Skeletal muscle tissue (tissue), 4 donors: ENCODE results near the gene CD200. TPM values are rescaled to one million over a fixed set of nuclear protein-coding genes. Genes with fewer than 3 reads are reported as not detected.
"Not testable (repeated sequence)": the region's sequence is repeated elsewhere in the genome, so short reads cannot be mapped to it uniquely, and the experiment has no call there.

Source experiments
- H3K27ac ChIP-seq: one replicate; pipeline ENCODE4 v1.7.0; 2013; ENCODE audit warnings: mild to moderate bottlenecking, low read depth, low read length, inconsistent platforms
- H3K27me3 ChIP-seq, 3 donors: one replicate each; pipeline ENCODE4 v1.7.0; 2013; ENCODE audit warnings: low read length in 3 of 3; ENCODE audit not compliant: control insufficient read depth in 3 of 3, insufficient read depth in 3 of 3
- H3K36me3 ChIP-seq, 3 donors: one replicate each; pipeline ENCODE4 v1.7.0; 2013; ENCODE audit warnings: low read length in 3 of 3; ENCODE audit not compliant: control insufficient read depth in 3 of 3, insufficient read depth in 3 of 3
- H3K4me1 ChIP-seq, 3 donors: one replicate each; pipeline ENCODE4 v1.7.0; 2013; ENCODE audit warnings: low read length in 3 of 3, mild to moderate bottlenecking in 3 of 3; ENCODE audit not compliant: control insufficient read depth in 3 of 3, insufficient read depth in 3 of 3
- H3K4me3 ChIP-seq, 3 donors: one replicate each; pipeline ENCODE4 v1.7.0; 2013; ENCODE audit warnings: low read length in 3 of 3
- H3K9ac ChIP-seq, 3 donors: one replicate each; pipeline ENCODE4 v1.7.0; 2013; ENCODE audit warnings: low read length in 3 of 3, mild to moderate bottlenecking in 3 of 3, moderate library complexity in 2 of 3, low read depth in 1 of 3
- H3K9me3 ChIP-seq, 3 donors: one replicate each; pipeline ENCODE4 v1.7.0; 2013; ENCODE audit warnings: low read length in 3 of 3; ENCODE audit not compliant: control insufficient read depth in 3 of 3
- total RNA-seq: library from RNA; depleted of rRNA; stranded (reverse); fragments of >200 nt; gene quantifications from one replicate; pipeline ENCODE4 v1.2.3, GENCODE V29; 2014
- donor health status: Osteomylitis.

The CD200 gene
- total RNA-seq, 1 donor from 2014 or later, result 4.2 TPM

- Histone ChIP-seq H3K27ac (no peak overlapping the region), H3K4me1 (peaks cover 0 to 11% (median 0%) of the 10 kb centered on the region in 3 donors), H3K36me3 (no peaks in the 10 kb centered on the region), H3K9ac (no peak overlapping the region), H3K4me3 (no peak overlapping the region), H3K27me3 (no peaks in the 10 kb centered on the region), H3K9me3 (no peaks in the 10 kb centered on the region)
Measured at GRCh38 chr3:112394003-112394640, 61.2 kb downstream of the CD200 start.

GRCh38 chr3:112395181-112395895, 62.4 kb downstream of the CD200 start:
- no peaks in the 10 kb centered on the region for H3K36me3 ChIP-seq
- H3K9ac ChIP-seq, result no peak overlapping the region
- no peak overlapping the region for H3K4me3 ChIP-seq
- H3K4me1 ChIP-seq, result peaks cover 0 to 11% (median 0%) of the 10 kb centered on the region in 3 donors
- no peaks in the 10 kb centered on the region for H3K9me3 ChIP-seq
- H3K27ac ChIP-seq, result no peak overlapping the region
- no peaks in the 10 kb centered on the region for H3K27me3 ChIP-seq

DNA sequence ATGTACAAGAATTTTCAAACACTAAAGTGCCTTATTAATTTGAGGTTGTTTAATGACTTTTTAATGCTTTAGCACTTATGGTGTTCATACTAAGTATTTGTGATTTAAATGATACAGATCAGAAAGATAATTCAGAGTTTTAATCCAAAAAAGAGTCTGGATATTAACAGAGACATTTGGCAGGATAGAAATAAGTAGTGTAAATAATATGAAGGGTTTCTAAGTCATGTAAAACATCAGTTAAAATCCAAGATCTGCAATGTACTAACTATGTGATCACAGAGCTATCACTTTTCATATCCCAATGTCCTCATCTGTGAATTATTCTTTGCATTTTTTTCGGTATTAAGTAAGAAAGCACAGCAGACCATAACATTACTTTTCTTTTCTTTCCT, 62.9 kb downstream of the CD200 start:
- Histone ChIP-seq H3K9ac (no peak overlapping the region), H3K4me1 (peaks cover 0 to 11% (median 0%) of the 10 kb centered on the region in 3 donors), H3K27me3 (no peaks in the 10 kb centered on the region), H3K36me3 (no peaks in the 10 kb centered on the region), H3K27ac (no peak overlapping the region), H3K4me3 (no peak overlapping the region), H3K9me3 (no peaks in the 10 kb centered on the region)

- Histone ChIP-seq H3K4me3 (no peak overlapping the region), H3K27me3 (no peaks in the 10 kb centered on the region), H3K9me3 (no peaks in the 10 kb centered on the region), H3K9ac (no peak overlapping the region), H3K27ac (no peak overlapping the region), H3K4me1 (peaks cover 0 to 5% (median 0%) of the 10 kb centered on the region in 3 donors), H3K36me3 (no peaks in the 10 kb centered on the region)
Measured at GRCh38 chr3:112397556-112397955, 64.6 kb downstream of the CD200 start.

- H3K27me3 ChIP-seq, result no peaks in the 10 kb centered on the region
- no peaks in the 10 kb centered on the region for H3K9me3 ChIP-seq
- H3K4me3 ChIP-seq, result no peak overlapping the region
- H3K36me3 ChIP-seq, result no peaks in the 10 kb centered on the region
- no peak overlapping the region for H3K9ac ChIP-seq
- peaks cover 0 to 5% (median 0%) of the 10 kb centered on the region in 3 donors for H3K4me1 ChIP-seq
- no peak overlapping the region for H3K27ac ChIP-seq
Measured at GRCh38 chr3:112399064-112399463, 66.1 kb downstream of the CD200 start.

DNA sequence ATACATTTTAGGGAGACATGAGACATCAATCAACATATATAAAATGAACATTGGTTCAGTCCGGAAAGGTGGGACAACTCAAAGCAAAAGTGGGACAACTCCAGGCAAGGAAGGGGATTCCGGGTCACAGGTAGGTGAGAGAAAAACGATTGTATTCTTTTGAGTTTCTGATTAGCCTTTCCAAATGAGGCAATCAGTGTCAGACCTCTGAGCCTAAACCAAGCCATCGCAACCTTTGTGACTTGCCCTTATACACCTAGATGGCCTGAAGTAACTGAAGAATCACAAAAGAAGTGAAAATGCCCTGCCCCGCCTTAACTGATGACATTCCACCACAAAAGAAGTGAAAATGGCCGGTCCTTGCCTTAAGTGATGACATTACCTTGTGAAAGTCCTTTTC, 66.6 kb downstream of the CD200 start:
- H3K9me3 ChIP-seq, H3K27ac ChIP-seq, H3K36me3 ChIP-seq, H3K4me3 ChIP-seq, H3K4me1 ChIP-seq, H3K27me3 ChIP-seq, H3K9ac ChIP-seq: not testable (repeated sequence)

GRCh38 chr3:112400317-112400716, 67.4 kb downstream of the CD200 start:
- not testable (repeated sequence) for H3K27me3 ChIP-seq, H3K9ac ChIP-seq, H3K4me3 ChIP-seq, H3K9me3 ChIP-seq, H3K27ac ChIP-seq, H3K36me3 ChIP-seq, H3K4me1 ChIP-seq

DNA sequence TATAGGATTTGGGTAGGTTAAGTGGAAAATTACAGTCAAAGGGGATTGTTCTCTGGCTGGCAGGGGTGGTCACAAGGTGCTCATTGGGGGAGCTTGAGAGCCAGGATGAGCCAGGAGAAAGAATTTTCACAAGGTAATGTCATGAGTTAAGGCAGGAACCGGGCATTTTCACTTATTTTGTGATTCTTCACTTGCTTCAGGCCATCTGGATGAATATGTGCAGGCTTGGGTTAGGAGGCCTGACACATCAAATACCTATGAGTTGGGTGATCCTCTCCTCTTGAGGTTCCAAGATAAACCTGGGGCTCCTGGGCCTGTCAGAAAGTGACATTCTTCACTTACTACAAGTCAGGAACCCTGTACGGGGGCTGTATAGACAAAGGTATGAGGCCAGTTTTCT, 68.7 kb downstream of the CD200 start:
- Histone ChIP-seq H3K9ac (no peak overlapping the region), H3K27ac (no peak overlapping the region), H3K27me3 (no peaks in the 10 kb centered on the region), H3K9me3 (no peaks in the 10 kb centered on the region), H3K4me3 (no peak overlapping the region), H3K4me1 (no peaks in the 10 kb centered on the region), H3K36me3 (no peaks in the 10 kb centered on the region)

- Histone ChIP-seq H3K4me3 (no peak overlapping the region), H3K27me3 (no peaks in the 10 kb centered on the region), H3K9me3 (no peaks in the 10 kb centered on the region), H3K27ac (no peak overlapping the region), H3K9ac (no peak overlapping the region), H3K4me1 (no peaks in the 10 kb centered on the region), H3K36me3 (no peaks in the 10 kb centered on the region)
Measured at GRCh38 chr3:112403103-112403502, 70.1 kb downstream of the CD200 start.

DNA sequence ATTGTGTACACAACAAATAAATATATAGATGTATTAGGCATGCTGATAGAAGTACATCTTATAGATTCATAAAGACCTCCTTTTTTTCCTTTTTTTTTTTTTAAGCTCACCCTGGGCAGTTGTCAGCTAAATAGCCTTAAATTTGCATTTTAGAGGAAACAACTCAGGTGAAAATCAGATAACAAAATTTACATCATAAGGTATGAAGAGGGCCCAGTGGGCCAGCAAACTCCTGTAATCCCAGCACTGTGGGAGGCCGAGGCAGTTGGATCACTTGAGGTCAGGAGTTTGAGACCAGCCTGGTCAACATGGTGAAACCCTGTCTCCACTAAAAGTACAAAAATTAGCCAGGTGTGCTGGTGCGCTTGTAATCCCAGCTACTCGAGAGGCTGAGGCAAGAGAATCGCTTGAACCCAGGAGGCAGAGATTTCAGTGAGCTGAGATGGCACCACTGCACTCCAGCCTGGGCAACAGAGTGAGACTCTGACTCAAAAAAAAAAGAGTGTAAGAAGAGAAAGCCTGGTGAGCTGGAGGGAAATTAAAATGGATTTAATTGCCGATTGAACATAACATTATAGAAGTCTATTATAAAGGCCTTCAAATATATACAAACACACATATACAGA, 72.1 kb downstream of the CD200 start:
- H3K27ac ChIP-seq, H3K27me3 ChIP-seq, H3K4me1 ChIP-seq, H3K9me3 ChIP-seq, H3K4me3 ChIP-seq, H3K9ac ChIP-seq, H3K36me3 ChIP-seq: not testable (repeated sequence)
